ENCODE measurements around the gene ATG14.
"Not testable (repeated sequence)": the region's sequence is repeated elsewhere in the genome, so short reads cannot be mapped to it uniquely, and the experiment has no call there.

Gene ATG14

GRCh38 chr14:55350461-55350860 lies 61.2 kb downstream of the ATG14 start:
- DNase-seq (ENCODE audit: low spot score) = no peak

- no peak for DNase-seq (ENCODE audit: low spot score)
Observed at GRCh38 chr14:55349565-55349964, 62.1 kb downstream of the ATG14 start.

GRCh38 chr14:55348766-55349453 lies 62.7 kb downstream of the ATG14 start:
- DNase-seq (ENCODE audit: low spot score) = no peak

GRCh38 chr14:55347748-55348147 lies 63.9 kb downstream of the ATG14 start:
- no peak for DNase-seq (ENCODE audit: low spot score)

- no peak for DNase-seq (ENCODE audit: low spot score)
Observed at GRCh38 chr14:55347040-55347439, 64.6 kb downstream of the ATG14 start.

- not testable (repeated sequence) for DNase-seq (ENCODE audit: low spot score)
Observed at GRCh38 chr14:55344582-55345163, 67.0 kb downstream of the ATG14 start.

- DNase-seq (ENCODE audit: low spot score) = no peak
Observed at GRCh38 chr14:55341781-55342180, 69.8 kb downstream of the ATG14 start.

- DNase-seq (ENCODE audit: low spot score) = no peak
Observed at GRCh38 chr14:55340482-55340881, 71.1 kb downstream of the ATG14 start.

GRCh38 chr14:55339770-55340169 lies 71.9 kb downstream of the ATG14 start:
- no peak for DNase-seq (ENCODE audit: low spot score)

- no peak for DNase-seq (ENCODE audit: low spot score)
Observed at GRCh38 chr14:55336691-55337090, 74.9 kb downstream of the ATG14 start.

- DNase-seq (ENCODE audit: low spot score) = no peak
Observed at GRCh38 chr14:55336162-55336561, 75.5 kb downstream of the ATG14 start.

GRCh38 chr14:55333711-55334485 lies 77.7 kb downstream of the ATG14 start:
- DNase-seq (ENCODE audit: low spot score) = no peak

- no peak for DNase-seq (ENCODE audit: low spot score)
Observed at GRCh38 chr14:55332654-55333570, 78.7 kb downstream of the ATG14 start.

GRCh38 chr14:55329999-55330710 lies 81.5 kb downstream of the ATG14 start:
- DNase-seq (ENCODE audit: low spot score) = no peak

- no peak for DNase-seq (ENCODE audit: low spot score)
Observed at GRCh38 chr14:55328317-55328716, 83.3 kb downstream of the ATG14 start.

- DNase-seq (ENCODE audit: low spot score) = no peak
Observed at GRCh38 chr14:55327179-55327578, 84.5 kb downstream of the ATG14 start.

GRCh38 chr14:55324812-55325211 lies 86.8 kb downstream of the ATG14 start:
- DNase-seq (ENCODE audit: low spot score) = no peak

GRCh38 chr14:55323910-55324309 lies 87.7 kb downstream of the ATG14 start:
- no peak for DNase-seq (ENCODE audit: low spot score)

- DNase-seq (ENCODE audit: low spot score) = no peak
Observed at GRCh38 chr14:55318694-55319093, 92.9 kb downstream of the ATG14 start.

- DNase-seq (ENCODE audit: low spot score) = no peak
Observed at GRCh38 chr14:55317542-55318306, 93.9 kb downstream of the ATG14 start.

GRCh38 chr14:55316564-55316963 lies 95.1 kb downstream of the ATG14 start:
- no peak for DNase-seq (ENCODE audit: low spot score)

All from HuH-7 (cell line).